Naive thymus-derived CD8-positive, alpha-beta T cell (primary cell): ENCODE data around the gene ASXL1. TPM values are rescaled to one million over a fixed set of nuclear protein-coding genes. Genes with fewer than 3 reads are reported as not detected.

Source experiments
- ATAC-seq, 2 donors: fragments of 150-1000 bp; cut with Tn5 transposase in 1 of 2; sonication (Bioruptor Pico), chemical (Tn5 transposase) in 1 of 2; 1 replicate in 1 of 2; 2 replicates in 1 of 2; pipeline ENCODE4 v1.10.0; 2021; ENCODE audit warnings: mild to moderate bottlenecking in 2 of 2, moderate library complexity in 2 of 2
- POLR2A ChIA-PET: fragments of 350-600 bp; sonication (Branson Sonifier 250); formaldehyde crosslinking; loops from one replicate; lab custom pipeline; 2021; ENCODE audit warnings: antibody characterized with exemption; lab: Charles Lee
- DNase-seq, 10 donors: peaks; one replicate each; pipeline versions ENCODE4 v3.0.0 to v3.0.0-alpha.2; 2020 to 2022
- H3K27ac Mint-ChIP-seq, 10 donors: one replicate each; pipeline ENCODE4 v1.8.0; 2020 to 2022; ENCODE audit warnings: mild to moderate bottlenecking in 10 of 10, mixed read lengths in 10 of 10, moderate library complexity in 4 of 10, inconsistent platforms in 1 of 10
- H3K27me3 Mint-ChIP-seq, 5 donors: one replicate each; pipeline ENCODE4 v1.8.0; 2021 to 2022; ENCODE audit warnings: mixed read lengths in 5 of 5
- H3K36me3 Mint-ChIP-seq, 3 donors: one replicate each; pipeline ENCODE4 v1.8.0; 2020 to 2022; ENCODE audit warnings: mixed read lengths in 3 of 3, mild to moderate bottlenecking in 2 of 3, inconsistent platforms in 1 of 3
- H3K4me1 Mint-ChIP-seq, 4 donors: one replicate each; pipeline ENCODE4 v1.8.0; 2021 to 2022; ENCODE audit warnings: mixed read lengths in 4 of 4
- H3K4me3 Mint-ChIP-seq, 10 donors: one replicate each; pipeline ENCODE4 v1.8.0; 2020 to 2022; ENCODE audit warnings: mild to moderate bottlenecking in 10 of 10, mixed read lengths in 10 of 10, moderate library complexity in 6 of 10, inconsistent platforms in 1 of 10
- H3K9me3 Mint-ChIP-seq, 9 donors: one replicate each; pipeline ENCODE4 v1.8.0; 2020 to 2022; ENCODE audit warnings: mixed read lengths in 9 of 9, mild to moderate bottlenecking in 3 of 9, inconsistent platforms in 1 of 9, moderate library complexity in 1 of 9
- polyA plus RNA-seq, 3 donors: library from polyadenylated mRNA; unstranded; fragments of 300-500 nt; fragmentation: Illumina TruSeq; gene quantifications; one replicate each; pipeline ENCODE4 v1.2.3, GENCODE V29; 2021
- total RNA-seq, 8 experiments: library from RNA in 2 of 8; stranded (reverse) in 2 of 8; gene quantifications; one replicate each; pipeline ENCODE4 v1.2.3 and lab custom pipeline; 2021 to 2026

ASXL1 gene
- total and polyA plus RNA-seq, 5 experiments from 2014 or later, result 15.2 to 149 (median 20.1) TPM

GRCh38 chr20:32438331-32438858, 80.3 kb downstream of the ASXL1 start:
- Mint-ChIP-seq H3K4me3 (no peak overlapping the region), H3K4me1 (peaks cover 16 to 26% (median 19%) of the 10 kb centered on the region in 4 donors), H3K36me3 (peaks cover 0 to 76% (median 14%) of the 10 kb centered on the region in 3 donors), H3K27ac (peak overlapping the region in 6 of 10 donors; percentile 41 to 76 (median 62)), H3K27me3 (no peaks in the 10 kb centered on the region), H3K9me3 (no peaks in the 10 kb centered on the region)
- ATAC-seq (no peak), DNase-seq (peak in 1 of 10 donors; percentile 3)
- POLR2A ChIA-PET, result no interaction called here

DNA sequence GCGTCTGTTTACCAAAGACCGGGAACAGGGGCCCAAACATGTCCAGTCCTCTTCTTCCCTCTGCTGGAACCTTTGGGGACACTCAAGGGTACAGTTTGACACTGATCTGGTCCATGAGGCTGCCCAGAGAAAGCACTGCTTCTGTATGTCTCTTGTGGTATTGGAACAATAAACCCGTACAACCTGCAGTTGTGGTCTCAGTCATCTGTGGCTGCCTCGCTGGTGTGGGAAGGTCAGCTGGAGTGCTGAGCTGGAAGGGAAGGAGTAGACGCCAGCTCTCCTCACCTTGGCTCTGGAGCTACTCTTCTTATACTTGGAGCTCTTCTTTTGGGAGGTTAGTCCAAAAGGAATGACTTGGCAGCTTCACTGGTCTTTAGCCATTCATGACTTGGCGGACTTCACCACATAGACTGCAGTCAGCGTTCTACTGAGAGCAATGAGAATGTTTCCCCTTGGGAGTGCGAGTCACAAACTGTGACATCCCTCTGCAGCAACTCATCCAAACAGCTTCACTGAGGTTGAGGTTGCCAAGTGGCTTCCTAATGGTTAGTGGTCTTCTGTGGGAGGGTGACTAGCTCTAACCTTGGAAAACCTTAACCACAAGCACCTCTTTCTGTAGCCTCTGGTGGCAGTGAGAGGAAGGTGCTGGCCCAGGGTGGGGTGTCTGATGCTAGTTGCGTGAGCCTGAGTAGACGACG, 81.2 kb downstream of the ASXL1 start:
- peaks cover 20 to 34% (median 28%) of the 10 kb centered on the region in 4 donors for H3K4me1 Mint-ChIP-seq
- H3K36me3 Mint-ChIP-seq, result peaks cover 0 to 67% (median 10%) of the 10 kb centered on the region in 3 donors
- POLR2A ChIA-PET, result no interaction called here
- no peaks in the 10 kb centered on the region for H3K9me3 Mint-ChIP-seq
- H3K27me3 Mint-ChIP-seq, result no peaks in the 10 kb centered on the region
- DNase-seq, result peak in 1 of 10 donors; percentile 10
- peak overlapping the region in 8 of 10 donors; percentile 28 to 76 (median 60) for H3K27ac Mint-ChIP-seq
- no peak overlapping the region for H3K4me3 Mint-ChIP-seq
- peak in 1 of 2 donors; percentile 21 for ATAC-seq

DNA sequence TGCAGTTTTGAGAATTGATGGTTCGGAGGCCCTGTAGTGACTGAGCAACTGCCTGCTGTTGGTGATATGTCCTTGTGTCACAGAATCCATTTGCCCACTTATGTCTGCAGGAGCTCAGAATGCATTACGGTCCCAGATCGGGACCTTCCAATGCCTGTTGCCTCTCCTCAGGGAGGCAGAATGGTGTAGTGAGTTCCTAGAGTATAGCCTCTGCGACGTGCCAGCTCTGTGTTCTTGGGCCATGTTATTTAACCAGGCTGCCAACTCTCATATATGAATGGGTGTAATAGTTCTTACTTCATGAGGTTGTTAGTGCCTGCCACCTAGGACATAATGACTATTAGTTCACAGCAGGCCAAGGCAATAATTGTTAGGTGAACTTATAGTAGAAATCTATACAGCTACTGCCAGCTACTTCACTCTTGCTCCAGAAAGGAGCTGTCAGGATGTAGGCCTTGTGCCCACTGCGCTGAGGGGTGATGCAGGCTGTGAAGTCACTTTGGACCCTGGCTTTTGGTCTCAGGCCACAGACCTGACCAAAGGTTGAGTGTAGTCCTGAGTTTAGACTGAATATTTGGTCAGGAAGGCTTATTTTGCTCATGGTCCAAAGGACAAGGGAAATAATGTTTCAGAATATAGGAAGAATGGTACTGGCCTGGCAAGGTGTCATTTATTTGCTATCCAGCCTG, 82.1 kb downstream of the ASXL1 start:
- peak overlapping the region in 8 of 10 donors; percentile 29 to 86 (median 76) for H3K27ac Mint-ChIP-seq
- peaks cover 0 to 64% (median 10%) of the 10 kb centered on the region in 3 donors for H3K36me3 Mint-ChIP-seq
- ATAC-seq (no peak), DNase-seq (no peak)
- no peaks in the 10 kb centered on the region for H3K9me3 Mint-ChIP-seq
- H3K27me3 Mint-ChIP-seq, result no peaks in the 10 kb centered on the region
- POLR2A ChIA-PET, result no interaction called here
- H3K4me3 Mint-ChIP-seq, result no peak overlapping the region
- peaks cover 26 to 42% (median 37%) of the 10 kb centered on the region in 4 donors for H3K4me1 Mint-ChIP-seq

GRCh38 chr20:32440758-32441078, 82.6 kb downstream of the ASXL1 start:
- POLR2A ChIA-PET, result no interaction called here
- peak overlapping the region in 8 of 10 donors; percentile 35 to 86 (median 76) for H3K27ac Mint-ChIP-seq
- peaks cover 30 to 46% (median 42%) of the 10 kb centered on the region in 4 donors for H3K4me1 Mint-ChIP-seq
- no peaks in the 10 kb centered on the region for H3K27me3 Mint-ChIP-seq
- DNase-seq (peak in 1 of 10 donors; percentile 0), ATAC-seq (no peak)
- H3K36me3 Mint-ChIP-seq, result peaks cover 0 to 65% (median 10%) of the 10 kb centered on the region in 3 donors
- no peak overlapping the region for H3K4me3 Mint-ChIP-seq
- H3K9me3 Mint-ChIP-seq, result no peaks in the 10 kb centered on the region

DNA sequence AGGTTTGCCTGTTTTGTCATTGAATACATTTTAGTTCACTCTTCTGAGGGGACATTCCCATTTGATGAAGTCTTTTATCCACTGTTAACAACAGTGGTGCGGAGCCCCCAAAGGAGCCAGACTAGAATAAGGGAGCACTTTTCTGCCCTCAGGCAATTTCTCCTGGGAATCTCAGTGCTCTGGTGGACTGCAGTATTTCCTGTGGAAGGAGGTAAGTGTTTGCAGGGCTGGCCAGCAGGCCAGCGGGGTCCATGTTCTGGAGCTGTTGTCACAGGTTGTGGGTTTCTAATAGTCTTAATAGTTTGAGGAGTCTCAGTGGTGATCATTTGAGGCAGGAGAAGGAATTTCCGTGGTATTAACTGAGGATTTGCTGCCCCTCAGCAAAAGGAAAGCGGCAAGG, 83.5 kb downstream of the ASXL1 start:
- no peak for ATAC-seq
- POLR2A ChIA-PET, result interaction anchor here (0.7 to 1.2 kb wide), 2 partner anchors 14 to 388 kb away, joined by 3 read pairs; no protein-coding TSS in a partner anchor
- H3K27me3 Mint-ChIP-seq, result no peaks in the 10 kb centered on the region
- H3K36me3 Mint-ChIP-seq, result peaks cover 0 to 63% (median 8%) of the 10 kb centered on the region in 3 donors
- H3K27ac Mint-ChIP-seq, result peak overlapping the region in 8 of 10 donors; percentile 22 to 85 (median 51)
- no peak overlapping the region for H3K4me3 Mint-ChIP-seq
- DNase-seq, result no peak
- no peaks in the 10 kb centered on the region for H3K9me3 Mint-ChIP-seq
- H3K4me1 Mint-ChIP-seq, result peaks cover 29 to 51% (median 46%) of the 10 kb centered on the region in 4 donors

- peaks cover 0 to 68% (median 8%) of the 10 kb centered on the region in 3 donors for H3K36me3 Mint-ChIP-seq
- H3K4me3 Mint-ChIP-seq, result no peak overlapping the region
- no peaks in the 10 kb centered on the region for H3K9me3 Mint-ChIP-seq
- no peak for ATAC-seq
- DNase-seq, result peak in 1 of 10 donors; percentile 8
- POLR2A ChIA-PET, result interaction anchor here (0.7 to 1.2 kb wide), 3 partner anchors 15 to 44 kb away, joined by 3 read pairs; no protein-coding TSS in a partner anchor
- no peaks in the 10 kb centered on the region for H3K27me3 Mint-ChIP-seq
- peaks cover 31 to 56% (median 51%) of the 10 kb centered on the region in 4 donors for H3K4me1 Mint-ChIP-seq
- peak overlapping the region in 9 of 10 donors; percentile 11 to 93 (median 74) for H3K27ac Mint-ChIP-seq
Measured at GRCh38 chr20:32442630-32443373, 84.7 kb downstream of the ASXL1 start.

GRCh38 chr20:32443386-32443974, 85.3 kb downstream of the ASXL1 start:
- no peak overlapping the region for H3K4me3 Mint-ChIP-seq
- H3K27me3 Mint-ChIP-seq, result no peaks in the 10 kb centered on the region
- ATAC-seq (peak; percentile 72 to 76), DNase-seq (peak in 4 of 10 donors; percentile 29 to 39 (median 38))
- H3K4me1 Mint-ChIP-seq, result peaks cover 35 to 59% (median 52%) of the 10 kb centered on the region in 4 donors
- peak overlapping the region; percentile 34 to 93 (median 82) for H3K27ac Mint-ChIP-seq
- peaks cover 0 to 68% (median 7%) of the 10 kb centered on the region in 3 donors for H3K36me3 Mint-ChIP-seq
- POLR2A ChIA-PET, result interaction anchor here (0.7 to 0.9 kb wide), 3 partner anchors 19 to 43 kb away, joined by 3 read pairs; no protein-coding TSS in a partner anchor
- no peaks in the 10 kb centered on the region for H3K9me3 Mint-ChIP-seq

DNA sequence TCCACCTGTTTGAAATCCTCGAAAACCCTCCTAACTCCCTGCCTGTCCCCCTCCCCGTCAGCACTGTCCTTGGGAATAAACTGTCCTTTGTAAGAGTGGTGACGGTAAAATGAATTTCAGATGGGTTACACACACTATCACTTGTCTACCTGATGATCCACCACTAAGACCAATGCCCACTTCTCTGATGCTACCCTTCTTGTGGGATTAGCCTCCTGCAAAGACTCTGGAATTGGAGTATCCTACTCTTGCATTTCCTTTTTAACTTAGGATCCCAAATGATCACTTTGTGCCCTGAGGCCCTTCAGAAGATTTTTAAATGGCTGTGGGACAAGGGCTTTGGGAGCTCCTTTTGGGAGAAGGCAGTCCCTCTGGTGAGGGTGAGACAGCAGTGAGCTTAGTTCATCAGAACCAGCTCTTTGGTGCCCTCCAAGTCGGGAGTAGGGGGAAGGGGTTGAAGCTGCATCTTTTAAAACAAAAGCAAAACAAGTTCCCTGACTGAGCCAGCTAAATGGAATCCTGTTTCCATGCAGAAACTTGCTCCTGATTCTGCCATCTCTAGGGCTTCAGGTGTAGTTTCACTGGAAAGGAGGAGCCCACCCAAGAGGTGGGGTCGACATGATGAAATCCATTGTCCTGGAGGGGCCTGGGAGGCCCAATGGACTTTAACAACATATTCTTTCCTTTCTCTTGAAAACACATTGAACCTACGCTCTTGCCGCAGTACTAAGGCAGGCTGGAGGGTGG, 86.5 kb downstream of the ASXL1 start:
- POLR2A ChIA-PET, result interaction anchor here (0.6 to 0.9 kb wide), 3 partner anchors 21 to 55 kb away, joined by 3 to 5 read pairs (median 4); no protein-coding TSS in a partner anchor
- H3K36me3 Mint-ChIP-seq, result peaks cover 0 to 66% (median 0%) of the 10 kb centered on the region in 3 donors
- H3K4me3 Mint-ChIP-seq, result no peak overlapping the region
- DNase-seq (no peak), ATAC-seq (no peak)
- H3K4me1 Mint-ChIP-seq, result peaks cover 37 to 54% (median 49%) of the 10 kb centered on the region in 4 donors
- peak overlapping the region; percentile 81 to 93 (median 88) for H3K27ac Mint-ChIP-seq
- H3K9me3 Mint-ChIP-seq, result no peaks in the 10 kb centered on the region
- no peaks in the 10 kb centered on the region for H3K27me3 Mint-ChIP-seq

- POLR2A ChIA-PET, result interaction anchor here (0.6 to 1.5 kb wide), 2 partner anchors 63 to 102 kb away, joined by 5 to 9 read pairs; no protein-coding TSS in a partner anchor
- Mint-ChIP-seq H3K27ac (peak overlapping the region; percentile 68 to 93 (median 88)), H3K9me3 (no peaks in the 10 kb centered on the region), H3K4me1 (peaks cover 35 to 61% (median 49%) of the 10 kb centered on the region in 4 donors), H3K4me3 (peak overlapping the region in 4 of 10 donors; percentile 25 to 61 (median 40)), H3K27me3 (no peaks in the 10 kb centered on the region), H3K36me3 (peaks cover 0 to 68% (median 0%) of the 10 kb centered on the region in 3 donors)
- DNase-seq (no peak), ATAC-seq (peak; percentile 21 to 79)
Measured at GRCh38 chr20:32445539-32446273, 87.6 kb downstream of the ASXL1 start.

- no peak for DNase-seq
- H3K4me3 Mint-ChIP-seq, result no peak overlapping the region
- no peaks in the 10 kb centered on the region for H3K9me3 Mint-ChIP-seq
- ATAC-seq, result no peak
- H3K4me1 Mint-ChIP-seq, result peaks cover 34 to 61% (median 48%) of the 10 kb centered on the region in 4 donors
- H3K27ac Mint-ChIP-seq, result peak overlapping the region in 9 of 10 donors; percentile 36 to 93 (median 83)
- H3K27me3 Mint-ChIP-seq, result no peaks in the 10 kb centered on the region
- peaks cover 0 to 68% (median 0%) of the 10 kb centered on the region in 3 donors for H3K36me3 Mint-ChIP-seq
- POLR2A ChIA-PET, result interaction anchor here (1.5 kb wide), 1 partner anchor 62 kb away, joined by 5 read pairs; no protein-coding TSS in a partner anchor
Measured at GRCh38 chr20:32446301-32447100, 88.4 kb downstream of the ASXL1 start.
